Renal pelvis (tissue), 12 donors: ENCODE results near the gene GRM8. TPM values are rescaled to one million over a fixed set of nuclear protein-coding genes. Genes with fewer than 3 reads are reported as not detected.

Experiments used
- DNase-seq: peaks from one replicate; pipeline ENCODE4 v3.0.0-alpha.2; 2013
- long read RNA-seq, 16 experiments: transcript quantifications; one replicate each; lab custom pipeline, GENCODE V29; 2026
- polyA plus RNA-seq, 3 donors: library from polyadenylated mRNA; unstranded; fragments of 120-200 nt; gene quantifications; one replicate each; pipeline ENCODE4 v1.2.1, GENCODE V29; 2013; ENCODE audit not compliant: insufficient read length in 3 of 3

Gene GRM8
- 1 to 10 TPM; 8.3 to 9.5 (median 9.1) TPM for polyA plus RNA-seq
- long read RNA-seq, donor 1, result 0 reads
- long read RNA-seq, donor 2, result 0 reads
- long read RNA-seq, donor 3, result 0 reads
- long read RNA-seq, donor 4, partial matches to known transcripts, result 0 of 1 reads
- long read RNA-seq, donor 4, other reads (novel, unspliced or antisense), result 0 of 1 reads
- long read RNA-seq, donor 5, partial matches to known transcripts, result 0 of 1 reads
- long read RNA-seq, donor 5, other reads (novel, unspliced or antisense), result 0 of 1 reads
- long read RNA-seq, donor 6, result 0 reads
- long read RNA-seq, donor 7, result 0 reads
- long read RNA-seq, donor 8, result 0 reads
- long read RNA-seq, donor 9, partial matches to known transcripts, result 0 of 1 reads
- long read RNA-seq, donor 9, other reads (novel, unspliced or antisense), result 0 of 1 reads
- long read RNA-seq, donor 10, result 0 reads
- long read RNA-seq, donor 11, partial matches to known transcripts, result 0 of 1 reads
- long read RNA-seq, donor 11, other reads (novel, unspliced or antisense), result 0 of 1 reads
- long read RNA-seq, donor 12, result 0 reads
- long read RNA-seq, donor 13, result 0 reads
- long read RNA-seq, donor 14, result 0 reads
- long read RNA-seq, donor 15, result 0 reads
- long read RNA-seq, donor 16, result 0 reads

GRCh38 chr7:127252778-127253280 lies at the start of gene GRM8:
TSS of gene GRM8 (minus strand) at chr7:127252941.
- DNase-seq, result peak; percentile 58

GRCh38 chr7:127290801-127291361 lies 38.1 kb upstream of the GRM8 start:
- no peak for DNase-seq

GRCh38 chr7:127290116-127290655 lies 37.4 kb upstream of the GRM8 start:
- DNase-seq, result peak; percentile 1

- no peak for DNase-seq
These were observed 34.4 kb upstream of the GRM8 start for GRCh38 chr7:127287133-127287532.

- no peak for DNase-seq
These were observed 17.4 kb upstream of the GRM8 start for GRCh38 chr7:127270093-127270492.

- DNase-seq, result no peak
These were observed 13.3 kb upstream of the GRM8 start for GRCh38 chr7:127266047-127266446.

- DNase-seq, result no peak
These were observed 11.5 kb upstream of the GRM8 start for GRCh38 chr7:127264219-127264618.

GRCh38 chr7:127258111-127258510 lies 5.4 kb upstream of the GRM8 start:
- no peak for DNase-seq

GRCh38 chr7:127257086-127257485 lies 4.3 kb upstream of the GRM8 start:
- no peak for DNase-seq

GRCh38 chr7:127256041-127256725 lies 3.4 kb upstream of the GRM8 start:
- no peak for DNase-seq

GRCh38 chr7:127254163-127254684 lies 1.5 kb upstream of the GRM8 start:
- no peak for DNase-seq

GRCh38 chr7:127253281-127254162 lies 781 bp upstream of the GRM8 start:
- peak; percentile 48 for DNase-seq

GRCh38 chr7:127252377-127252713 lies 396 bp downstream of the GRM8 start:
- no peak for DNase-seq

GRCh38 chr7:127251465-127252376 lies 1.0 kb downstream of the GRM8 start:
- no peak for DNase-seq

- DNase-seq, result no peak
These were observed 1.7 kb downstream of the GRM8 start for GRCh38 chr7:127251036-127251464.

GRCh38 chr7:127250312-127251035 lies 2.3 kb downstream of the GRM8 start:
- no peak for DNase-seq

GRCh38 chr7:127245607-127246006 lies 7.1 kb downstream of the GRM8 start:
- peak; percentile 52 for DNase-seq

- peak; percentile 68 for DNase-seq
These were observed 7.7 kb downstream of the GRM8 start for GRCh38 chr7:127245002-127245401.

GRCh38 chr7:127239814-127240213 lies 12.9 kb downstream of the GRM8 start:
- DNase-seq, result no peak
